ENCODE data around the gene MFSD12. TPM values are rescaled to one million over a fixed set of nuclear protein-coding genes. Genes with fewer than 3 reads are reported as not detected.
"Not testable (repeated sequence)": the region's sequence is repeated elsewhere in the genome, so short reads cannot be mapped to it uniquely, and the experiment has no call there.

MFSD12 gene
- polyA plus RNA-seq, 6 donors from 2014 or later = 19.1 to 37.6 (median 26.7) TPM

- ATAC-seq (ENCODE audit: low read depth in 2 of 2) (no peak), DNase-seq (no peak)
- H3K9me3 Mint-ChIP-seq = no peaks in the 10 kb centered on the region
- H3K4me1 Mint-ChIP-seq = peaks cover 9 to 14% (median 13%) of the 10 kb centered on the region in 3 donors
- H3K36me3 Mint-ChIP-seq = peaks cover 0 to 7% of the 10 kb centered on the region in 2 donors
- H3K27me3 Mint-ChIP-seq = no peaks in the 10 kb centered on the region
- peak overlapping the region in 1 of 6 donors; percentile 44 for H3K27ac Mint-ChIP-seq
- peak overlapping the region in 1 of 8 donors; percentile 12 for H3K4me3 Mint-ChIP-seq
Observed at GRCh38 chr19:3577723-3578344, 20.4 kb upstream of the MFSD12 start.

- ATAC-seq (ENCODE audit: low read depth in 2 of 2) (no peak), DNase-seq (no peak)
- no peaks in the 10 kb centered on the region for H3K9me3 Mint-ChIP-seq
- H3K4me1 Mint-ChIP-seq = peaks cover 14 to 20% (median 17%) of the 10 kb centered on the region in 3 donors
- peak overlapping the region in 4 of 8 donors; percentile 24 to 78 (median 46) for H3K4me3 Mint-ChIP-seq
- H3K27ac Mint-ChIP-seq = no peak overlapping the region
- H3K27me3 Mint-ChIP-seq = no peaks in the 10 kb centered on the region
- peaks cover 0 to 7% of the 10 kb centered on the region in 2 donors for H3K36me3 Mint-ChIP-seq
Observed at GRCh38 chr19:3576696-3577443, 19.5 kb upstream of the MFSD12 start.

GRCh38 chr19:3575949-3576673, 18.7 kb upstream of the MFSD12 start:
- Mint-ChIP-seq H3K9me3 (no peaks in the 10 kb centered on the region), H3K27me3 (no peaks in the 10 kb centered on the region), H3K4me1 (peaks cover 18 to 24% (median 20%) of the 10 kb centered on the region in 3 donors), H3K4me3 (peak overlapping the region in 4 of 8 donors; percentile 24 to 78 (median 46)), H3K36me3 (peaks cover 0 to 7% of the 10 kb centered on the region in 2 donors), H3K27ac (no peak overlapping the region)
- no peak for ATAC-seq (ENCODE audit: low read depth in 2 of 2)
- DNase-seq = no peak

- DNase-seq = no peak
- peak overlapping the region in 6 of 8 donors; percentile 24 to 87 (median 74) for H3K4me3 Mint-ChIP-seq
- H3K27me3 Mint-ChIP-seq = no peaks in the 10 kb centered on the region
- ATAC-seq (ENCODE audit: low read depth in 2 of 2) = no peak
- no peaks in the 10 kb centered on the region for H3K9me3 Mint-ChIP-seq
- H3K36me3 Mint-ChIP-seq = peaks cover 0 to 7% of the 10 kb centered on the region in 2 donors
- H3K27ac Mint-ChIP-seq = peak overlapping the region in 3 of 6 donors; percentile 26 to 89 (median 82)
- peaks cover 20 to 24% (median 21%) of the 10 kb centered on the region in 3 donors for H3K4me1 Mint-ChIP-seq
Observed at GRCh38 chr19:3575260-3575741, 17.9 kb upstream of the MFSD12 start.

- DNase-seq (peak; percentile 65), ATAC-seq (ENCODE audit: low read depth in 2 of 2) (peak in 1 of 2 donors; percentile 7)
- Mint-ChIP-seq H3K9me3 (no peaks in the 10 kb centered on the region), H3K4me3 (peak overlapping the region; percentile 66 to 92 (median 80)), H3K27me3 (no peaks in the 10 kb centered on the region), H3K4me1 (peaks cover 20 to 24% (median 21%) of the 10 kb centered on the region in 3 donors), H3K36me3 (peaks cover 0 to 7% of the 10 kb centered on the region in 2 donors), H3K27ac (peak overlapping the region in 3 of 6 donors; percentile 44 to 71 (median 64))
Observed at GRCh38 chr19:3573858-3574637, 16.7 kb upstream of the MFSD12 start.

- ATAC-seq (ENCODE audit: low read depth in 2 of 2) (no peak), DNase-seq (no peak)
- no peaks in the 10 kb centered on the region for H3K27me3 Mint-ChIP-seq
- H3K9me3 Mint-ChIP-seq = no peaks in the 10 kb centered on the region
- peak overlapping the region in 3 of 6 donors; percentile 64 to 75 (median 71) for H3K27ac Mint-ChIP-seq
- H3K4me3 Mint-ChIP-seq = peak overlapping the region; percentile 66 to 92 (median 80)
- peaks cover 20 to 24% (median 21%) of the 10 kb centered on the region in 3 donors for H3K4me1 Mint-ChIP-seq
- peaks cover 0 to 7% of the 10 kb centered on the region in 2 donors for H3K36me3 Mint-ChIP-seq
Observed at GRCh38 chr19:3573162-3573857, 15.9 kb upstream of the MFSD12 start.

- DNase-seq (no peak), ATAC-seq (ENCODE audit: low read depth in 2 of 2) (no peak)
- peak within 1 kb of the TSS; percentile 74 to 92 (median 86) for H3K4me3 Mint-ChIP-seq
- H3K27me3 Mint-ChIP-seq = no peaks in the 10 kb centered on the region
- no peaks in the 10 kb centered on the region for H3K9me3 Mint-ChIP-seq
- H3K27ac Mint-ChIP-seq = peak within 1 kb of the TSS; percentile 33 to 77 (median 72)
- peaks cover 20 to 24% (median 21%) of the 10 kb centered on the region in 3 donors for H3K4me1 Mint-ChIP-seq
- H3K36me3 Mint-ChIP-seq = peaks cover 0 to 7% of the 10 kb centered on the region in 2 donors
Observed at GRCh38 chr19:3572855-3573161, 15.4 kb upstream of the MFSD12 start, which contains the start of gene HMG20B. TSS of gene HMG20B (plus strand) at chr19:3572944. CDS start at chr19:3573310, 366 bp downstream.

GRCh38 chr19:3572132-3572854, 14.9 kb upstream of the MFSD12 start:
- Mint-ChIP-seq H3K27ac (peak overlapping the region; percentile 33 to 77 (median 61)), H3K9me3 (no peaks in the 10 kb centered on the region), H3K4me3 (peak overlapping the region; percentile 73 to 90 (median 86)), H3K36me3 (peaks cover 0 to 7% of the 10 kb centered on the region in 2 donors), H3K4me1 (peaks cover 20 to 24% (median 21%) of the 10 kb centered on the region in 3 donors), H3K27me3 (no peaks in the 10 kb centered on the region)
- ATAC-seq (ENCODE audit: low read depth in 2 of 2) (peak; percentile 94 to 97), DNase-seq (peak; percentile 98)

GRCh38 chr19:3570606-3571011, 13.2 kb upstream of the MFSD12 start:
- peaks cover 18 to 24% (median 19%) of the 10 kb centered on the region in 3 donors for H3K4me1 Mint-ChIP-seq
- ATAC-seq (ENCODE audit: low read depth in 2 of 2) (no peak), DNase-seq (no peak)
- peaks cover 0 to 7% of the 10 kb centered on the region in 2 donors for H3K36me3 Mint-ChIP-seq
- H3K9me3 Mint-ChIP-seq = no peaks in the 10 kb centered on the region
- peak overlapping the region in 1 of 6 donors; percentile 65 for H3K27ac Mint-ChIP-seq
- no peaks in the 10 kb centered on the region for H3K27me3 Mint-ChIP-seq
- H3K4me3 Mint-ChIP-seq = peak overlapping the region in 1 of 8 donors; percentile 37

- H3K36me3 Mint-ChIP-seq; H3K4me3 Mint-ChIP-seq; ATAC-seq (ENCODE audit: low read depth in 2 of 2); H3K9me3 Mint-ChIP-seq; DNase-seq; H3K27me3 Mint-ChIP-seq; H3K27ac Mint-ChIP-seq: not testable (repeated sequence)
- H3K4me1 Mint-ChIP-seq = peaks cover 12 to 20% (median 14%) of the 10 kb centered on the region in 3 donors
Observed at GRCh38 chr19:3570042-3570441, 12.7 kb upstream of the MFSD12 start.

- H3K9me3 Mint-ChIP-seq = no peaks in the 10 kb centered on the region
Observed at GRCh38 chr19:3565139-3565538, 7.8 kb upstream of the MFSD12 start.

More at GRCh38 chr19:3565139-3565538, 7.8 kb upstream of the MFSD12 start:
- Mint-ChIP-seq H3K36me3 (no peaks in the 10 kb centered on the region), H3K27ac (no peak overlapping the region), H3K27me3 (no peaks in the 10 kb centered on the region), H3K4me3 (no peak overlapping the region), H3K4me1 (no peaks in the 10 kb centered on the region)
- DNase-seq = no peak
- ATAC-seq (ENCODE audit: low read depth in 2 of 2) = no peak
